Smooth muscle cell (in vitro differentiated cells): ENCODE results near the gene TBC1D22A. TPM values are rescaled to one million over a fixed set of nuclear protein-coding genes. Genes with fewer than 3 reads are reported as not detected.
"Not testable (repeated sequence)": the region's sequence is repeated elsewhere in the genome, so short reads cannot be mapped to it uniquely, and the experiment has no call there.

Experiments
- DNase-seq: peaks from one replicate; lab custom pipeline; 2025; ENCODE audit not compliant: unreplicated experiment; lab: John Stamatoyannopoulos, UW
- H2AFZ ChIP-seq: fragments of 200-600 bp; sonication (generic); 2 replicates; pipeline ENCODE4 v1.6.0; 2016; ENCODE audit warnings: antibody characterized with exemption, low read depth, mild to moderate bottlenecking
- H3F3A ChIP-seq: fragments of 200-600 bp; sonication (generic); 2 replicates; pipeline ENCODE4 v1.6.0; 2017; ENCODE audit warnings: antibody characterized with exemption, low read depth
- H3K27ac ChIP-seq: fragments of 200-600 bp; sonication (generic); 2 replicates; pipeline ENCODE4 v1.5.1; 2016; ENCODE audit warnings: low read depth, mild to moderate bottlenecking
- H3K27me3 ChIP-seq: fragments of 200-600 bp; sonication (generic); 2 replicates; pipeline ENCODE4 v1.6.1; 2016; ENCODE audit warnings: low read depth, mild to moderate bottlenecking
- H3K36me3 ChIP-seq: fragments of 200-600 bp; sonication (generic); 2 replicates; pipeline ENCODE4 v1.5.1; 2016; ENCODE audit warnings: low read depth
- H3K4me1 ChIP-seq: fragments of 200-600 bp; sonication (generic); 2 replicates; pipeline ENCODE4 v1.5.1; 2016; ENCODE audit warnings: low read depth
- H3K4me2 ChIP-seq: fragments of 200-600 bp; sonication (generic); 2 replicates; pipeline ENCODE4 v1.6.0; 2016; ENCODE audit warnings: mild to moderate bottlenecking
- H3K4me3 ChIP-seq: fragments of 200-600 bp; sonication (generic); 2 replicates; pipeline ENCODE4 v1.5.1; 2016; ENCODE audit warnings: mild to moderate bottlenecking
- H3K79me2 ChIP-seq: fragments of 200-600 bp; sonication (generic); 2 replicates; pipeline ENCODE4 v1.6.0; 2016; ENCODE audit warnings: low read depth, mild to moderate bottlenecking
- H3K9ac ChIP-seq: fragments of 200-600 bp; sonication (generic); 2 replicates; pipeline ENCODE4 v1.6.0; 2016; ENCODE audit warnings: low read depth
- H3K9me3 ChIP-seq: fragments of 200-600 bp; sonication (generic); replicated peaks from 2 replicates; pipeline ENCODE4 v1.5.1; 2016; ENCODE audit warnings: low read depth
- H4K20me1 ChIP-seq: fragments of 200-600 bp; sonication (generic); 2 replicates; pipeline ENCODE4 v1.6.0; 2016; ENCODE audit warnings: low read depth
- CTCF ChIP-seq: fragments of 200-600 bp; sonication (generic); IDR thresholded peaks from 2 replicates; pipeline ENCODE4 v1.5.1; 2017; ENCODE audit warnings: borderline replicate concordance, mild to moderate bottlenecking, antibody characterized with exemption; ENCODE audit not compliant: insufficient read depth, poor library complexity, severe bottlenecking
- WGBS: methylation state at CpG from one replicate; pipeline ENCODE4 v1.1.7; 2016; ENCODE audit warnings: low lambda C conversion rate; 5-methylcytosine and 5-hydroxymethylcytosine counted together
- polyA plus RNA-seq: library from polyadenylated mRNA; unstranded; fragments of >200 nt; fragmentation: Nextera tagmentation; extraction: Ambion mirVana; gene quantifications from 2 replicates; pipeline ENCODE4 v1.2.1, GENCODE V29; 2016
- total RNA-seq: library from RNA; depleted of rRNA; stranded (reverse); fragments of >200 nt; gene quantifications from 2 replicates; pipeline ENCODE4 v1.2.3, GENCODE V29; 2014

Gene TBC1D22A
- total and polyA plus RNA-seq, 2 experiments from 2014 or later = 12.5 to 14.4 TPM

- Histone ChIP-seq H3K27ac (no peak overlapping the region), H3K4me2 (no peak overlapping the region), H3K36me3 (no peaks in the 10 kb centered on the region), H3K79me2 (peaks cover 90% of the 10 kb centered on the region), H4K20me1 (peaks cover 98% of the 10 kb centered on the region), H3K9ac (no peak overlapping the region), H3K4me3 (no peak overlapping the region), H3K9me3 (no peaks in the 10 kb centered on the region), H2AFZ (no peak overlapping the region), H3F3A (no peaks in the 10 kb centered on the region), H3K4me1 (peaks cover 19% of the 10 kb centered on the region), H3K27me3 (no peaks in the 10 kb centered on the region)
- DNase-seq = no peak
- 95% methylated on average over 7 of the region's 7 CpGs for WGBS
- no peak for TF ChIP-seq CTCF
These were observed 29.9 kb upstream of the TBC1D22A start for GRCh38 chr22:46732513-46732912.

- not testable (repeated sequence) for H3K27ac ChIP-seq, H3K4me2 ChIP-seq, H3K9ac ChIP-seq, H3K9me3 ChIP-seq, H2AFZ ChIP-seq, H3K27me3 ChIP-seq, DNase-seq, H3K36me3 ChIP-seq, H3K4me3 ChIP-seq, H3F3A ChIP-seq
- WGBS = 93% methylated on average over 12 of the region's 12 CpGs
- peaks cover 85% of the 10 kb centered on the region for H3K79me2 ChIP-seq
- peaks cover 82% of the 10 kb centered on the region for H4K20me1 ChIP-seq
- peaks cover 19% of the 10 kb centered on the region for H3K4me1 ChIP-seq
These were observed 28.2 kb upstream of the TBC1D22A start for GRCh38 chr22:46734213-46734722.

- WGBS = 91% methylated on average over 12 of the region's 12 CpGs
- Histone ChIP-seq H3K36me3 (no peaks in the 10 kb centered on the region), H4K20me1 (peaks cover 75% of the 10 kb centered on the region), H3K27ac (no peak overlapping the region), H3K4me1 (peaks cover 19% of the 10 kb centered on the region), H3F3A (no peaks in the 10 kb centered on the region), H3K27me3 (no peaks in the 10 kb centered on the region), H3K9me3 (no peaks in the 10 kb centered on the region), H3K9ac (no peak overlapping the region), H3K4me2 (no peak overlapping the region), H2AFZ (no peak overlapping the region), H3K79me2 (peaks cover 81% of the 10 kb centered on the region), H3K4me3 (no peak overlapping the region)
- no peak for DNase-seq
- no peak for TF ChIP-seq CTCF
These were observed 27.5 kb upstream of the TBC1D22A start for GRCh38 chr22:46734830-46735453.

GRCh38 chr22:46735747-46736608 is 26.5 kb upstream of the TBC1D22A start:
- H3K9ac ChIP-seq = no peak overlapping the region
- H3K9me3 ChIP-seq = no peaks in the 10 kb centered on the region
- no peak for DNase-seq
- peak overlapping the region; percentile 99 for H3K4me2 ChIP-seq
- H3K27me3 ChIP-seq = no peaks in the 10 kb centered on the region
- no peaks in the 10 kb centered on the region for H3K36me3 ChIP-seq
- 66% methylated on average over 13 of the region's 13 CpGs for WGBS
- no peak overlapping the region for H3K27ac ChIP-seq
- peaks cover 19% of the 10 kb centered on the region for H3K4me1 ChIP-seq
- TF ChIP-seq CTCF = no peak
- no peak overlapping the region for H3K4me3 ChIP-seq
- H4K20me1 ChIP-seq = peaks cover 64% of the 10 kb centered on the region
- no peak overlapping the region for H2AFZ ChIP-seq
- H3F3A ChIP-seq = no peaks in the 10 kb centered on the region
- H3K79me2 ChIP-seq = peaks cover 72% of the 10 kb centered on the region
